ENCODE measurements around the gene RGPD5. TPM values are rescaled to one million over a fixed set of nuclear protein-coding genes. Genes with fewer than 3 reads are reported as not detected.
"Not testable (repeated sequence)": the region's sequence is repeated elsewhere in the genome, so short reads cannot be mapped to it uniquely, and the experiment has no call there.

RGPD5 gene
- total and polyA plus RNA-seq, 4 donors = 3.1 to 35.6 (median 14.4) TPM

- not testable (repeated sequence) for H3K36me3 ChIP-seq (ENCODE audit: control insufficient read depth in 4 of 4, insufficient read depth in 3 of 4, low read depth in 1 of 4, low read length in 3 of 4); H3K9me3 ChIP-seq (ENCODE audit: control insufficient read depth in 4 of 4, low read length in 3 of 4); H3K4me1 ChIP-seq (ENCODE audit: control insufficient read depth in 4 of 4, insufficient read depth in 4 of 4, low read length in 3 of 4); H3K27ac ChIP-seq (ENCODE audit: low read depth in 1 of 2, low read length in 2 of 2); DNase-seq (ENCODE audit: low spot score); H3K4me3 ChIP-seq (ENCODE audit: low read depth in 1 of 3, low read length in 3 of 3); H3K9ac ChIP-seq (ENCODE audit: low read depth in 1 of 2, low read length in 2 of 2); H3K27me3 ChIP-seq (ENCODE audit: control insufficient read depth in 4 of 4, insufficient read depth in 4 of 4, low read length in 3 of 4)
- no CpG with 5 or more reads among the region's 8 CpGs for WGBS
Observed at GRCh38 chr2:109897769-109898461, 103.8 kb downstream of the RGPD5 start.

GRCh38 chr2:109898462-109899336, 104.6 kb downstream of the RGPD5 start, which contains the start of gene LIMS3:
LIMS3 (plus strand) TSS chr2:109898688; CDS start chr2:109898729, 41 bp downstream.
- H3K9me3 ChIP-seq (ENCODE audit: control insufficient read depth in 4 of 4, low read length in 3 of 4) = not testable (repeated sequence)
- WGBS = no CpG with 5 or more reads among the region's 28 CpGs

GRCh38 chr2:109905796-109906195, 111.7 kb downstream of the RGPD5 start:
- H3K4me1 ChIP-seq (ENCODE audit: control insufficient read depth in 4 of 4, insufficient read depth in 4 of 4, low read length in 3 of 4); DNase-seq (ENCODE audit: low spot score); H3K4me3 ChIP-seq (ENCODE audit: low read depth in 1 of 3, low read length in 3 of 3); H3K9ac ChIP-seq (ENCODE audit: low read depth in 1 of 2, low read length in 2 of 2); H3K9me3 ChIP-seq (ENCODE audit: control insufficient read depth in 4 of 4, low read length in 3 of 4); H3K36me3 ChIP-seq (ENCODE audit: control insufficient read depth in 4 of 4, insufficient read depth in 3 of 4, low read depth in 1 of 4, low read length in 3 of 4); H3K27me3 ChIP-seq (ENCODE audit: control insufficient read depth in 4 of 4, insufficient read depth in 4 of 4, low read length in 3 of 4); H3K27ac ChIP-seq (ENCODE audit: low read depth in 1 of 2, low read length in 2 of 2): not testable (repeated sequence)
- WGBS = no CpG with 5 or more reads among the region's 8 CpGs

More at GRCh38 chr2:109898462-109899336, 104.6 kb downstream of the RGPD5 start, which contains the start of gene LIMS3:
- H3K27me3 ChIP-seq (ENCODE audit: control insufficient read depth in 4 of 4, insufficient read depth in 4 of 4, low read length in 3 of 4); H3K4me1 ChIP-seq (ENCODE audit: control insufficient read depth in 4 of 4, insufficient read depth in 4 of 4, low read length in 3 of 4); H3K36me3 ChIP-seq (ENCODE audit: control insufficient read depth in 4 of 4, insufficient read depth in 3 of 4, low read depth in 1 of 4, low read length in 3 of 4); H3K9ac ChIP-seq (ENCODE audit: low read depth in 1 of 2, low read length in 2 of 2); H3K27ac ChIP-seq (ENCODE audit: low read depth in 1 of 2, low read length in 2 of 2); DNase-seq (ENCODE audit: low spot score); H3K4me3 ChIP-seq (ENCODE audit: low read depth in 1 of 3, low read length in 3 of 3): not testable (repeated sequence)

Other genes with a start within 250 kb of the RGPD5 start
- 10 to 100 TPM; 19.8 to 35.9 TPM for gene SEPTIN10, start 180.3 kb upstream of the RGPD5 start, total RNA-seq
- gene SEPTIN10, start 180.3 kb upstream of the RGPD5 start, polyA plus RNA-seq = 10 to 100 TPM; 19.6 to 20.5 TPM
- gene SOWAHC, start 179.9 kb upstream of the RGPD5 start, total RNA-seq = 10 to 100 TPM in 1 of 2 donors, 1 to 10 TPM in 1; 8.5 to 16.9 TPM
- 1 to 10 TPM; 7.0 to 9.8 TPM for gene SOWAHC, start 179.9 kb upstream of the RGPD5 start, polyA plus RNA-seq
- 1 to 10 TPM in 1 of 2 donors, under 1 TPM in 1; 0.75 to 3.7 TPM for gene LIMS3, start 104.4 kb downstream of the RGPD5 start, total RNA-seq
- gene LIMS3, start 104.4 kb downstream of the RGPD5 start, polyA plus RNA-seq = under 1 TPM in 1 of 2 donors, not detected in 1; 0.03 TPM

All from liver (tissue), 9 donors.